Ishikawa (cell line): ENCODE measurements around the gene MTPN.

ENCODE experiments used
- CEBPB ChIP-seq: IDR thresholded peaks from 2 replicates; pipeline ENCODE4 v1.6.1; 2012
- CREB1 ChIP-seq: IDR thresholded peaks from 2 replicates; pipeline ENCODE4 v1.6.1; 2012; ENCODE audit warnings: low read depth
- EGR1 ChIP-seq: IDR thresholded peaks from 2 replicates; pipeline ENCODE4 v1.6.1; 2012
- EP300 ChIP-seq: IDR thresholded peaks from 2 replicates; pipeline ENCODE4 v1.6.1; 2012; ENCODE audit warnings: borderline replicate concordance
- FOXM1 ChIP-seq: IDR thresholded peaks from 2 replicates; pipeline ENCODE4 v1.6.1; 2012; ENCODE audit warnings: low read depth, borderline replicate concordance
- NFIC ChIP-seq: IDR thresholded peaks from 2 replicates; pipeline ENCODE4 v1.6.1; 2012
- RAD21 ChIP-seq: IDR thresholded peaks from 2 replicates; pipeline ENCODE4 v1.6.1; 2012; ENCODE audit warnings: low read depth
- TAF1 ChIP-seq: IDR thresholded peaks from 2 replicates; pipeline ENCODE4 v1.6.1; 2012; ENCODE audit warnings: low read depth, mild to moderate bottlenecking
- TCF12 ChIP-seq: IDR thresholded peaks from 2 replicates; pipeline ENCODE4 v1.6.1; 2012; ENCODE audit warnings: low read depth
- TEAD4 ChIP-seq: IDR thresholded peaks from 2 replicates; pipeline ENCODE4 v1.6.1; 2012
- YY1 ChIP-seq: IDR thresholded peaks from 2 replicates; pipeline ENCODE4 v1.6.1; 2012; ENCODE audit warnings: low read depth
- ZBTB7A ChIP-seq: IDR thresholded peaks from 2 replicates; pipeline ENCODE4 v1.6.1; 2012; ENCODE audit warnings: low read depth
- TF ChIP-seq, protein P1 (sequence below): IDR thresholded peaks from 2 replicates; pipeline ENCODE4 v1.6.1; 2012
- TF ChIP-seq, protein P2 (sequence below): IDR thresholded peaks from 2 replicates; pipeline ENCODE4 v1.6.1; 2012
- TF ChIP-seq, protein P3 (sequence below): IDR thresholded peaks from 2 replicates; pipeline ENCODE4 v1.6.1; 2012; ENCODE audit warnings: low read depth, mild to moderate bottlenecking

Gene MTPN

DNA sequence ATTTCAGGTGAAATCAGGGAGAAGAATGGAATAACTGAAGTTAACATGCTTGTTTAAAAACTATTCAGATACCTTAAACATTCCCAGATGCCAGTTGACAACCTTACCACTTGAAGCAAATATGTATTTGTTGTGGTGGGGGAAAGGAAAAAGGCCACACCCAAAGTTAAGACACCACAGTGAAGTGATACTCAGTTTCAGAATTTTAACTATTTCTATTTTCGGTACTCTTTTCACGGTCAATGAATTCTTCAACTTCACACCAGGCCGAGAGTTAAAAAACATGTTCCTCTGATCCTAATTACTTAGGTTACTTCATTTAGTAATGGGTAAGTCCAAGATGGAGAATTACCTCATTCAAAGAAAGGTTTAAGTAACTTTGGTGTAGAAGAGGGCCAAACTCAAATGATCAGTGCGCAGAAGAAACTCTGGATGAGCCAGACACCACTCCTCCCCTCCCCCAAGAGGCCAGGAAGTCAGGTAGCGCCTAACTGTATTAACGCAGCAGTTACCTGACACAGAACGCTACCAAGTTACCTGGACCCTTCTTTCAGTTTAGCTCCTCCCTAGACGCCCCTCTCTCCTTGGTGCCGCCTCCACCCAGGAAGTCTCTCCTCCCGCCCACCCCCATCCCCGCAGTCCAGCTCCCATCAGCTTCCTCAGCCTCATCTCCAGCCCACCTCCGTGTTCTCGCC, 700 bp downstream of the MTPN start:
- TF ChIP-seq CREB1 (no peak), TEAD4 (no peak), ZBTB7A (no peak), TCF12 (no peak), EGR1 (no peak), NFIC (no peak), EP300 (no peak)
- TF ChIP-seq, protein P1, sequence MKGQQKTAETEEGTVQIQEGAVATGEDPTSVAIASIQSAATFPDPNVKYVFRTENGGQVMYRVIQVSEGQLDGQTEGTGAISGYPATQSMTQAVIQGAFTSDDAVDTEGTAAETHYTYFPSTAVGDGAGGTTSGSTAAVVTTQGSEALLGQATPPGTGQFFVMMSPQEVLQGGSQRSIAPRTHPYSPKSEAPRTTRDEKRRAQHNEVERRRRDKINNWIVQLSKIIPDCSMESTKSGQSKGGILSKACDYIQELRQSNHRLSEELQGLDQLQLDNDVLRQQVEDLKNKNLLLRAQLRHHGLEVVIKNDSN: no peak
- TF ChIP-seq, protein P2, sequence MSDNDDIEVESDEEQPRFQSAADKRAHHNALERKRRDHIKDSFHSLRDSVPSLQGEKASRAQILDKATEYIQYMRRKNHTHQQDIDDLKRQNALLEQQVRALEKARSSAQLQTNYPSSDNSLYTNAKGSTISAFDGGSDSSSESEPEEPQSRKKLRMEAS: no peak

DNA sequence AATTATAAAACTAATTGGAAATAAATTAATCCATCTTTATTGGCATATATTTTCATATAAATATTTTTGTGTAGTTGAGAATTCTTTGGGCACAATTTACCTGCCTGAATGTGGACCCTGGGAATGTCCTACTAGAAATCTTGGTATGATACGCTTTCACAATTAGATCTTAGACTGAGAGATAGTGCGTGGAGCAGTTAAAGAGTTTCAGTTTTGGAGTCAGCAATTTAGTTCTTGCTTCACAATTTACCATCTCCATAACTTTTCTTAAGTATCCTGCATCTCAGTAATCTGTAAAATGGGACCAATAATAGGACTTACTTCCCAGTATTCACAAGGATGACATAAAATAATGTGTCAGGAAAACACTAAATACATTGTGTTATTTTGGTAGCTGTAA, 2.0 kb downstream of the MTPN start:
- TF ChIP-seq RAD21 (no peak), EGR1 (no peak), CEBPB (no peak), FOXM1 (no peak), EP300 (no peak), YY1 (no peak), TEAD4 (no peak), ZBTB7A (no peak)
- TF ChIP-seq, protein P3, sequence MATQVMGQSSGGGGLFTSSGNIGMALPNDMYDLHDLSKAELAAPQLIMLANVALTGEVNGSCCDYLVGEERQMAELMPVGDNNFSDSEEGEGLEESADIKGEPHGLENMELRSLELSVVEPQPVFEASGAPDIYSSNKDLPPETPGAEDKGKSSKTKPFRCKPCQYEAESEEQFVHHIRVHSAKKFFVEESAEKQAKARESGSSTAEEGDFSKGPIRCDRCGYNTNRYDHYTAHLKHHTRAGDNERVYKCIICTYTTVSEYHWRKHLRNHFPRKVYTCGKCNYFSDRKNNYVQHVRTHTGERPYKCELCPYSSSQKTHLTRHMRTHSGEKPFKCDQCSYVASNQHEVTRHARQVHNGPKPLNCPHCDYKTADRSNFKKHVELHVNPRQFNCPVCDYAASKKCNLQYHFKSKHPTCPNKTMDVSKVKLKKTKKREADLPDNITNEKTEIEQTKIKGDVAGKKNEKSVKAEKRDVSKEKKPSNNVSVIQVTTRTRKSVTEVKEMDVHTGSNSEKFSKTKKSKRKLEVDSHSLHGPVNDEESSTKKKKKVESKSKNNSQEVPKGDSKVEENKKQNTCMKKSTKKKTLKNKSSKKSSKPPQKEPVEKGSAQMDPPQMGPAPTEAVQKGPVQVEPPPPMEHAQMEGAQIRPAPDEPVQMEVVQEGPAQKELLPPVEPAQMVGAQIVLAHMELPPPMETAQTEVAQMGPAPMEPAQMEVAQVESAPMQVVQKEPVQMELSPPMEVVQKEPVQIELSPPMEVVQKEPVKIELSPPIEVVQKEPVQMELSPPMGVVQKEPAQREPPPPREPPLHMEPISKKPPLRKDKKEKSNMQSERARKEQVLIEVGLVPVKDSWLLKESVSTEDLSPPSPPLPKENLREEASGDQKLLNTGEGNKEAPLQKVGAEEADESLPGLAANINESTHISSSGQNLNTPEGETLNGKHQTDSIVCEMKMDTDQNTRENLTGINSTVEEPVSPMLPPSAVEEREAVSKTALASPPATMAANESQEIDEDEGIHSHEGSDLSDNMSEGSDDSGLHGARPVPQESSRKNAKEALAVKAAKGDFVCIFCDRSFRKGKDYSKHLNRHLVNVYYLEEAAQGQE: no peak
- TF ChIP-seq, protein P2: no peak

DNA sequence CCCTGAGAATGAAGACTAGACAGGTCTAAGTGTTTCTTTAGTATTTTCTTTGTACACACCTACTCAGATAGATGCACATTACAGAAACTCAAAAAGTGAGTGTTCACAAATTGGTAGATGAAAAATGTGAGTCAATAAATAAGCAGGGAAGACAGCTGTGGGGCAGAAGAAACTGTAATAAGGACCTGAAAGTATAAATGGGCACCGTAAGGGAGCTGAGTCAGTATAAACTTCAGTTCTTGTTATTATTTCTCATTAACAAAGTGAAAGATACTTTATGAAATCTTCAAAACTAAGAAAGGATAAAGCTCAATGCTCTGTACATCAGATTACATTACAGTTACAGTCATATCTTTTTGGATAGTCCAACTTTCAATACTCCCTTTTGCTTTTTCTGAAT, 2.5 kb downstream of the MTPN start:
- TF ChIP-seq NFIC (no peak), FOXM1 (no peak), YY1 (no peak), RAD21 (no peak), TCF12 (no peak), CREB1 (no peak), TEAD4 (no peak), ZBTB7A (no peak), TAF1 (no peak)
- TF ChIP-seq, protein P3: no peak
- TF ChIP-seq, protein P2: no peak

DNA sequence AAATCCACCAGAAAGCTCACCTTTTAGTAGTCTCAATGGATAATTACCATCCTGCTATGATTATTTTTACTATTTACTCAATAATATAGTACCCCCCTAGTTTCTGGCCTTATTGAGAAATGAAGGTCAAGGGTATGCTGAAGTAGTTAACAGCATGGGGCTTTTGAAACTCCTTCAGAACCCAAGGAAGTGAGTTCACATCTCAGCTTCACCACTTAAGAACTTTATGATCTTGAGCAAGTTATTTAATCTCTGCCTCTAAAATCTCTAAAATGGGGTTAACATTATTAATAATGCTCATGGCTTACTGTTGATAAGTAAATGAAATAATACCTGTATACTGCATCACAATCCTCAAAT, 5.8 kb downstream of the MTPN start:
- TF ChIP-seq CEBPB: no peak
- TF ChIP-seq EP300: no peak
- TF ChIP-seq CREB1: no peak
- TF ChIP-seq, protein P3: no peak
- TF ChIP-seq ZBTB7A: no peak
- TF ChIP-seq RAD21: no peak

DNA sequence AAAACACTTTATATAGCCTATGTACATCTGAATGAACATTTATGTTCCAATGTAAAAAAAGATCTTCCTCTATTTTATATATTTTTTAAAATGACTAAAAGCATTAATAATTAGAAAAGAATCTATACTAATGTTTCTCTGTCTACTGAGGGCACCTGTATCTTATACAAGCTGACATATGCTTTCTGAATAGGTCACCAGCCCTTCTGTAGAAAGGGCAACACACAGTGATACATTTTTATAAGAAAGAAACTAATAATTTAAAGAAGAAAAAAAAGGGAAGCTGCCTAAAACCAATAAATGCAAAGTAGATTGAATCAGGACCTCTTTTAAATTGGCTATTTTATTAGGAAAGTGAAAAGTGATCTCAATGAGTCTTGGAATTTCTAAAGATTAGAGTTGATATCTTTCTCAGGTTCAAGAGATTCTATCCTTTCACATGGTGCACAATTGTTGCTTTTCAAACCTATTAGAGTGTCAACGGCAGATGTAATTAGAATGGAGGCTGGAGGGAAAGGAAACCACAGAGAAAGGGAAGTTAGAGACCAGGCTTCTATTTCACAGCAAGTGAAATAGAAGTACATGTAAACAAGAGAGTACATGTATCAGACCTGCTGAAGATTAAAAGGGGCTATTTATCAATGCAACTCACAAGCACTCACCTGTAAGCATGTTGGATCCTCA, 6.3 kb downstream of the MTPN start:
- TF ChIP-seq FOXM1 (no peak), YY1 (no peak), EP300 (no peak), ZBTB7A (no peak), EGR1 (no peak), RAD21 (no peak), NFIC (no peak), CREB1 (no peak), TAF1 (no peak), TEAD4 (no peak), CEBPB (no peak), TCF12 (no peak)
- TF ChIP-seq, protein P2: no peak
- TF ChIP-seq, protein P1: no peak
- TF ChIP-seq, protein P3: no peak
